Mesodermal cell (in vitro differentiated cells): ENCODE measurements around the gene ZNF469.

ENCODE experiments used
- H3K27ac ChIP-seq: 2 replicates; pipeline ENCODE4 v1.7.0; 2013; ENCODE audit warnings: mild to moderate bottlenecking, low read depth, low read length, moderate library complexity; ENCODE audit not compliant: severe bottlenecking
- H3K36me3 ChIP-seq: 2 replicates; pipeline ENCODE4 v1.7.1; 2013; ENCODE audit warnings: mild to moderate bottlenecking, low read length, moderate library complexity; ENCODE audit not compliant: control insufficient read depth, insufficient read depth
- H3K4me1 ChIP-seq: one replicate; pipeline ENCODE4 v1.7.1; 2013; ENCODE audit warnings: mild to moderate bottlenecking, low read length; ENCODE audit not compliant: insufficient read depth, control insufficient read depth, poor library complexity, severe bottlenecking
- H3K4me3 ChIP-seq: 2 replicates; pipeline ENCODE4 v1.7.0; 2013; ENCODE audit warnings: low read length, control low read depth, mild to moderate bottlenecking; ENCODE audit not compliant: insufficient read depth, poor library complexity, severe bottlenecking; ENCODE audit errors: extremely low read depth
- H3K9me3 ChIP-seq: 2 replicates; pipeline ENCODE4 v1.7.1; 2013; ENCODE audit warnings: mild to moderate bottlenecking, low read length, moderate library complexity; ENCODE audit not compliant: control insufficient read depth
- WGBS, 2 experiments: methylation state at CpG; one replicate each; pipeline ENCODE4 v1.1.5; 2013; ENCODE audit warnings: missing lambda C conversion rate in 2 of 2; ENCODE audit not compliant: insufficient coverage in 2 of 2; 5-methylcytosine and 5-hydroxymethylcytosine counted together

The ZNF469 gene

DNA sequence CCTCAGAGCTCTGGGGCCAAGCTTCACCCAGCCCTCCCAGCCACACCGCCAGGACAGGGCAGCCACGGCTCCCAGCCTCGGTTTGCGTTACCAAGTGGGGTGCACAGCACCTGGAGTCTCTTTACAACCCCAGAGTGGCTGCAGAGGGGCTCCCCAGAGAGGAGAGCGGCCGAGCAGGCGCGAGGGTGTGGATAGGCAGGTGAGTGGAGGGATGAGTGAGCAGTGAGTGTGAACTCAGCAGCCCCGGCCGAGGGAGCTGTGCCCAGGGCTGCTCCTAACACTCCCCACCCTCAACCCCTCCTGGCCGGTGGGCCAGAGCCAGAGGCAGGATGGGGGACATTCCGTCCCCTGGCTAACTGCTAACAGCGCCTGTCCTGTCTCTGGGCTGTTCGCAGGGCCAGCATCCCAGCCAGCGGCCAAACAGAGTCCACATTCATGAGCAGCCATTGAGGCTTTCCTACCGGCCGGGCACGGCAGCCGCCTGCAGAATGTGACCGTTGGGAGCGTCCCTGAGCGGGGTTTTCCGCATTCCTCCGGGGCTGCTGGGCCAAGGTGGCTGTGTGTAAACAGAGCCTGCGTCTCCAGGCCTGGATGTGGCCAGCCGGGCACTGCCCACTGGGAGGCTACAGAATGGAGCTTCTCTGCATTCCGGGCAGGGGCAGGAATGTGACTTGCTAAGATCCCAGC, 5.3 kb downstream of the ZNF469 start:
- Histone ChIP-seq H3K27ac (no peak overlapping the region), H3K36me3 (no peaks in the 10 kb centered on the region), H3K4me3 (no peak overlapping the region), H3K4me1 (no peaks in the 10 kb centered on the region), H3K9me3 (no peaks in the 10 kb centered on the region)
- WGBS, 2 experiments: 79 to 85% methylated on average over 20 to 26 of the region's 27 CpGs

DNA sequence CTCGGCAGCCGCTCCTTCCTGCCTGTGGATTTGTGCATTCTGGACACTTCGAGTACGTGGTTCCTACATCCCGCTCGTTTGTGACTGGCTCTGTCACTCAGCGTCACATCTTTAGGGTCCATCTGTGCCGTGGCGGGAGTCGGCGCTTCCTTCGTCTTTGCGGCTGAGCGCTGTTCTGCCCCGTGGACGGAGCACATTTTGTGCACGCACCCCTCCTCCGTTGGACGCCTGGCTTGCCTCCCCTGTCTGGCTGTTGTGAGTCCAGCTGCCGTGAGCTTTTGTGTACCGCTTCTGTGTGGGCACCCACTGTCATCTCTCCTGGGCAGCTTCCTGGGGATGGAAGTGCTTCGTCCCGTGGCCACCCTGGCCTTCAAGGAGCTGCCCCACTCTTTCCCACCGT, 6.4 kb downstream of the ZNF469 start:
- H3K4me3 ChIP-seq: no peak overlapping the region
- 95 to 99% methylated on average over 20 to 24 of the region's 24 CpGs for WGBS, 2 experiments
- no peaks in the 10 kb centered on the region for H3K36me3 ChIP-seq
- H3K27ac ChIP-seq: no peak overlapping the region
- no peaks in the 10 kb centered on the region for H3K9me3 ChIP-seq
- H3K4me1 ChIP-seq: no peaks in the 10 kb centered on the region

- H3K36me3 ChIP-seq: no peaks in the 10 kb centered on the region
- WGBS, 2 experiments: 85 to 95% methylated on average over 15 to 16 of the region's 20 CpGs
- H3K27ac ChIP-seq: no peak overlapping the region
These were observed 6.9 kb downstream of the ZNF469 start for GRCh38 chr16:88389621-88390160.

DNA sequence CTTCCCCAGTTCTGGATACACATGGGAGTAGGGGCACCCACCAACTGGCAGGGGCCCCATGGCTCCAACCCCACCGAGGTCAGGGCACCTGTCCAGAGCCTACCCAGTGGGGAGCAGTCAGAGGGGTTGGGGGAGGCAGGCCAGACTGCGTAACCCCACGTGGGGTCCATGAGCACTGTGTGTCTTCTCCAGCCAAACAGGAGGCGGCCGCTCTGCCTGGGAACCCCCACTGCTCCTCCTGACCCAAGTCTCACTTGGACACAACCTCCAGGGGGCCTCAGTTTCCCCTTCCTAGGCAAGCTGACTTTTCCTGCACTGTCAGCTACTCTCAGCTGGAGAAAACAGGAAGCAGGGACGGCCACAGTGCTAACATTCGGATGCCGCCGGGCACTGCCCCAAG, 7.5 kb downstream of the ZNF469 start:
- WGBS, 2 experiments: 85 to 91% methylated on average over 7 to 9 of the region's 9 CpGs
- Histone ChIP-seq H3K9me3 (no peaks in the 10 kb centered on the region), H3K4me3 (no peak overlapping the region), H3K27ac (no peak overlapping the region), H3K36me3 (no peaks in the 10 kb centered on the region), H3K4me1 (no peaks in the 10 kb centered on the region)

More at GRCh38 chr16:88389621-88390160, 6.9 kb downstream of the ZNF469 start:
- no peaks in the 10 kb centered on the region for H3K4me1 ChIP-seq
- H3K9me3 ChIP-seq: no peaks in the 10 kb centered on the region
- H3K4me3 ChIP-seq: no peak overlapping the region

DNA sequence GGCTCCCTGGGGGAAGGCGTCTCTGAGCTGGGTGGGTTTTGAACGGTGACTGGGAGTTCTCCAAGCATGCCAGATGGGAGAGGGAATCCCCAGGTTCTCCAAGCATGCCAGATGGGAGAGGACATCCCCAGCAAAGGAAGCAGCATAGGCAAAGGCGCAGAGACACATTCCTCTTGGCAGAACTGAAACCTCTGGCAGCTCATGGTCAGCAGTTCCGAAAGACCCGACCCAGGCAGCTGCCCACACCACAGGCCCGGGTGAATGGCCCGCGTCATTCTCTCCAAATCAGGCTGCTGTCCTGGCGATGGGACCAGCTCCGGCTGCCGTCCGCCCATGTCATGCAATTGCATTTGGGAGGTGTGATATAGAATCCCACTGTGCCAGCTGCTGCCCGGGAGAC, 8.0 kb downstream of the ZNF469 start:
- no peak overlapping the region for H3K27ac ChIP-seq
- H3K36me3 ChIP-seq: no peaks in the 10 kb centered on the region
- WGBS, 2 experiments: 93 to 95% methylated on average over 10 to 12 of the region's 13 CpGs
- H3K4me3 ChIP-seq: no peak overlapping the region
- no peaks in the 10 kb centered on the region for H3K4me1 ChIP-seq
- no peaks in the 10 kb centered on the region for H3K9me3 ChIP-seq

GRCh38 chr16:88391144-88391850, 8.5 kb downstream of the ZNF469 start:
- H3K4me1 ChIP-seq: no peaks in the 10 kb centered on the region
- H3K27ac ChIP-seq: no peak overlapping the region
- no peak overlapping the region for H3K4me3 ChIP-seq
- no peaks in the 10 kb centered on the region for H3K36me3 ChIP-seq
- no peaks in the 10 kb centered on the region for H3K9me3 ChIP-seq
- WGBS, 2 experiments: 88 to 91% methylated on average over 16 of the region's 17 CpGs

DNA sequence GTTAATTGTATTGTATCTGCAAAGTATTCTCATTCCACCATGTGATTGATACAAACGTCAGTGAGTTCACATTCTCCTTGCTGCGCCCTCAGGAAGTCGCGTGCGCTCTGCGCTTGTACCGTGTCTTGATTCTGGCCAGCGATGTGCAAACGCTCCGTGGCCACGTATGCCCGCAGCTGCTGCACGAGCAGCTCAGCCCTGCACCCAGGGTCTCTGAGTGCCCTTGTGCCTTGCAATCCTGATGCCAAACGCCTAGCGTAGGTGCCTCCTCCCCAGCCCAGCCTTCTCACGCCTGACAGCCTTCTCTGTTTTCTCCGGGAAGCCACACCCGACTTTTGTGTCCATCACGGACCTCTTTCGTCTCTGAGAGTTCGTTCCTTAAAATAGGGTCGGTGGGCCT, 9.4 kb downstream of the ZNF469 start:
- no peak overlapping the region for H3K27ac ChIP-seq
- no peaks in the 10 kb centered on the region for H3K4me1 ChIP-seq
- 91 to 92% methylated on average over 21 to 22 of the region's 22 CpGs for WGBS, 2 experiments
- H3K36me3 ChIP-seq: no peaks in the 10 kb centered on the region
- no peak overlapping the region for H3K4me3 ChIP-seq
- H3K9me3 ChIP-seq: no peaks in the 10 kb centered on the region

GRCh38 chr16:88392616-88393015, 9.9 kb downstream of the ZNF469 start:
- Histone ChIP-seq H3K9me3 (no peaks in the 10 kb centered on the region), H3K4me1 (no peaks in the 10 kb centered on the region), H3K36me3 (no peaks in the 10 kb centered on the region), H3K4me3 (no peak overlapping the region), H3K27ac (no peak overlapping the region)
- 85 to 90% methylated on average over 2 to 6 of the region's 6 CpGs for WGBS, 2 experiments

GRCh38 chr16:88393034-88393433, 10.3 kb downstream of the ZNF469 start:
- no peaks in the 10 kb centered on the region for H3K36me3 ChIP-seq
- 90% methylated on average over 23 to 24 of the region's 24 CpGs for WGBS, 2 experiments
- no peaks in the 10 kb centered on the region for H3K9me3 ChIP-seq
- H3K4me1 ChIP-seq: no peaks in the 10 kb centered on the region
- H3K4me3 ChIP-seq: no peak overlapping the region
- no peak overlapping the region for H3K27ac ChIP-seq

DNA sequence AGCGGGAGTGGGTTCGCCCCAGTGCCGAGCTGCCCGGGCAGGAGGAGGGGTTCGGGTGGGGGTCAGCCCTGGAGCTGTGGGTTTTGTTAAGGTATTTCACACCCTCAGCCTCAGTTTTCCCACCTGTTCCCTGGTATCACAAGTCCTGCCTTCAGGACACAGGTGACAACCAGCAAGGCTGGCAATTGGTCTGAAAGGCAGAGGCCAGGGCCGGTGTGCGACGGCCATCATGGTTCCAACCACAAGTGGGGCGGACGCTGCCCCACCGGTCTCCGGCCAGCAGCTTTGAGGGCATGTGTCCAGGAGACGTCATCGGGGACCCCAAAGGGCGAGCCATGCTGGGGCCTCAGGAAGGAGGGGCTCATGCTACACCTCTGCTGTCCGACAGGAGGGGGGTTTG, 10.8 kb downstream of the ZNF469 start:
- Histone ChIP-seq H3K9me3 (no peaks in the 10 kb centered on the region), H3K36me3 (no peaks in the 10 kb centered on the region), H3K4me1 (no peaks in the 10 kb centered on the region), H3K27ac (no peak overlapping the region), H3K4me3 (no peak overlapping the region)
- WGBS, 2 experiments: 77 to 82% methylated on average over 11 to 15 of the region's 16 CpGs

GRCh38 chr16:88394426-88394825, 11.7 kb downstream of the ZNF469 start:
- no peak overlapping the region for H3K4me3 ChIP-seq
- WGBS, 2 experiments: 82 to 85% methylated on average over 10 of the region's 12 CpGs

More at GRCh38 chr16:88394426-88394825, 11.7 kb downstream of the ZNF469 start:
- no peaks in the 10 kb centered on the region for H3K4me1 ChIP-seq
- H3K27ac ChIP-seq: no peak overlapping the region
- H3K36me3 ChIP-seq: no peaks in the 10 kb centered on the region
- H3K9me3 ChIP-seq: no peaks in the 10 kb centered on the region
